ENCODE results near the gene SMURF2.
A peak's percentile ranks its signal among the peaks of the same experiment; 100 is the strongest.
"Not testable (repeated sequence)": the region's sequence is repeated elsewhere in the genome, so short reads cannot be mapped to it uniquely, and the experiment has no call there.

Gene SMURF2

DNA sequence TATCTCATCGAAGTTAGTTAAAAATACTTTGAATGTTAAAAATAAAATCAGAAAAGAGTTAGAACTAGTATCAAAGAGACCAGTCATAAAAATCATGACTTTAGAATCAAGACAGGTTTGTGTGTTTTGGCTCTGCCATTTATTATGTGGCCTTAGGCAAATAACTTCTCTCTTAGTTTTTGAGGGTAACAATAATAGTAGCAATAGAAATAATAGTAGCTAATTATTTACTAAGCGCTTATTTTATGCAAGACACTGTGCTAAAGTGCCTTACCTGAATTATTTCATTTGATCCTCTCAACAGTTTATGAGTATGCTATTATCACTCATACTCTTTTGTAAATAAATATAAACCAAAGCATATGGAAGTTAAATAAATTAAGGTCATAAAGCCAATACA, 77.0 kb downstream of the SMURF2 start:
- no peak for DNase-seq

DNA sequence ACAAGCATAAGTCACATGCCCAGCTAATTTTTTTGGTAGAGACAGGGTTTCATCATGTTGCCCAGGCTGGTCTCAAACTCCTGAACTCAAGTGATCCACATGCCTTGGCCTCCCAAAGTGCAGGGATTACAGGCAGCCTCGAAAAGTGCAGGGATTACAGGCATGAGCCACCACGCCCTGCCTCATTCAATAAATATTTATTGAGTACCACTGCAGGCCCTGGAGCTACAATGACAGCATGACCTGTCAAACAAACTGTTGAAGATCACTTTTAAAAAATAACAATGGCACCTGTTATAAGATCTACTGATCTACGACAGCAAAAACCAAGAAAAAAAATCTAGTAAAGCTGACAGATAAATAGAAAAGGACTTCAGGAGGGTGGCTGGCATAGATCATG, 79.1 kb downstream of the SMURF2 start:
- DNase-seq: no peak

DNA sequence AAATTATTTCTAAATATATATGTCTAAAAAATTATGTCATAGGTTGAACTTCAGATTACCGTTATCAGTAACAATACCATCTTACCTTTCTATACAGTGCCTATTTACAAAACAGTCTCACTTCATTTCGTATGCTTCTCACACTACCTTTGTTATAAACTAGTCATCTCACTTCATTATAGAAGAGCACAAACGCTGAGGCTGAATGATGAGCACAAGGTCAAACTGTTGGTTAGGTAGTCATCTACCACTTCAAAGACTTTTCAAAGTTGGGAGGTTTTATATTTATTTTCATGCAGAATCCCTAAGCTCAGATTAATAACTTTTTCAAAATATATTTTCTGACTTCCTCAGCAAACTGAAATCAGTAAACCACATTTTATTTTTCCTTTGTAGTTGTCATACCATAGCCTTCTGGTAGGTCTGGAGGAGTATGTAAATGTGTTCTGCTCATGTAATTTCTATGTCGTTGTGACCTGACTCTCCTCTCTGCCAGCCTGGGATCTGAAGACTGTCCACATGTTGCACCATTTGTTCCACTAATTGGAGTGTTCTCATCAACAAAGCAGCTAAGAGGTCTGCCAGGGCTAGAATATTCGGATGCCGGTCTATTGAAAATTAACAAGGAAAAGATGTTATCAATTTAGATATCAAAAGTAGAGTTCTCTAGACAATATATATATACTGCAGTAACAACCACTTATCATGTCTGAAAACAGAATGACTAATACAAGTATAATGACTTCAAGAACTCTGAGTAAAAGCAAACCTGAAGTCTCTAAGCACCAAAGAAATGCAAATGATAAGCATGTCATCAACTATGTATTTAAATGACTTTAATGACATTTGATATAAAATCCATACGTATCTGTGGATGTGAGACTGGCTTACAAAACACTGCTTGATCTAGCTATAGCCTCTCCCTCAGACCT, 81.5 kb downstream of the SMURF2 start:
- no peak for DNase-seq

DNA sequence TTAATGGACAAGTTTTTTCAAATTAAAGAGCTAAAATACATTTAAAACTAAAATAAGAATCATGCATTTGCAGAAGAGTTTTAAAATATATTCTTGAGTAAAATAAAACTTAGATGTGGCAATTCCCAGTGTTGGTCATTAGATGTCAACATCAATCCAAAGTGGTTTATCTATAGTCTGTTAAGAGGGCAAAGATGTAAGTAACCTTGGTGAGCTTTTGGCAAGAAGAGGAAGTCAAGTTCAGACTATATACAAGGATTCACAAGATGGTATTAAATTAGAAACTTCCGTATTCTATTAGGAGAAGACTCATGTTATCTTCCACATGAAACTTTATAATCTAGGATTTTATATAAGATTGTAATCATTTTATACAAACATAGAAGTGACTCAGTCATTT, 82.2 kb downstream of the SMURF2 start:
- DNase-seq: no peak

DNA sequence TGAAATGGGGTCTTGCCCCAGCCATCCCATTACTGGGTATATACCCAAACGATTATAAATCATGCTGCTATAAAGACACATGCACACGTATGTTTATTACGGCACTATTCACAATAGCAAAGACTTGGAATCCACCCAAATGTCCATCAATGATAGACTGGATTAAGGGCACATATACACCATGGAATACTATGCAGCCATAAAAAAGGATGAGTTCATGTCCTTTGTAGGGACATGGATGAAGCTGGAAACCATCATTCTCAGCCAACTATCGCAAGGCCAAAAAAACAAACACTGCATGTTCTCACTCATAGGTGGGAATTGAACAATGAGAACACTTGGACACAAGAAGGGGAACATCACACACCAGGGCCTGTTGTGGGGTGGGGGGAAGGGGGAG, 85.1 kb downstream of the SMURF2 start:
- not testable (repeated sequence) for DNase-seq

DNA sequence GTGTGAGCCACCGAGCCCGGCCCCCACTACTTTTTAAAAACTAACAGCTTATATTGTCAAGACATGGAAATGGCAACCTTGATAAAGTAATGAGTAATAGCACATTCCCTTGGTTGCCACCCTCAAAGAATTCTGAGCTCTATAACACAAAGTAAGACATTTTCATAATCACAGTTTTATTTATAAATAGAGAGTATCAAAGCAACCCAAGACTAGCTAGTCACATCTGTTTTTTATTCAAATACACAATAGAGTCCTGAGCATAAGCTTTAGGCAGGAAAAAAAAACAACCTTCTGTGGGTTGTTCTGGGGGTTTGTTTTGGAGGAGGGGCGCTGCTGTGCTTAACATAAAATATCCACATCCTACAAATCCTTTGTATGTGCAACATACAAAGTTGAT, 86.7 kb downstream of the SMURF2 start:
- DNase-seq: no peak

DNA sequence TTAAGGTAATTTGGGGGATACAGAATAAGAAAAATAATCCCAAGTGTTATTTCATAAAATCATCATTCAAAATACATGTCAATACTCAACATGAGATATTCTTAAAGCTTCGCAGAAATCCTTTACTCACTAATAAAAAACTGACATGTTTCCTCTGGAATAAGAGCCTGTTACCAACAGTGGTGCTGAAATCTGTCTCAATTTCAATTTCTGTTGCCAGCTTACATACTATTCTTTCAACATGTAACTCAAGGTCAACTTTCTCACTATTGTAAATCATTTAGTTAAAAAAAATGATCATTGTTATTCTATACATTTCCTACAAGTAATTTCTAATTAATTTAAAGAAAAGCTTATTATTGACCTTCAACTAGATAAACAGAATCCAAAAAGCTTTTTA, 87.5 kb downstream of the SMURF2 start:
- DNase-seq: no peak

DNA sequence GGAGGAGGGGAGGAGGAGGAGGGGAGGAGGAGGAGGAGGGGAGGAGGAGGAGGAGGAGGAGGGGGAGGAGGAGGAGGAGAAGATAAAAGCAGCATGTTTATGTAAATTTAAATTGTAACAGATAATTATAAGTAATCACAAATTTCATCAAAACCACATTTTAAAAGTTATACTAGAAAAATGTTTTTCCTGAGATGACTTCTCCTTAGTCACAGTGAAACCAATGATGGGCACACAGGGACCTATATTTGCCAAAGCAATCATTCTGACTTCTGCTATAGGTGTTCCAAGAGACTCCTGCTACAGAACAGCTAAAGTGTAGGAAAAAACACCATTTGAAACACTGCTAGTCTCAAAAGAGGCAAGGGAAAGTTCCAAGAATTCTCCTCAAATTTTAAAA, 88.9 kb downstream of the SMURF2 start:
- DNase-seq: no peak

DNA sequence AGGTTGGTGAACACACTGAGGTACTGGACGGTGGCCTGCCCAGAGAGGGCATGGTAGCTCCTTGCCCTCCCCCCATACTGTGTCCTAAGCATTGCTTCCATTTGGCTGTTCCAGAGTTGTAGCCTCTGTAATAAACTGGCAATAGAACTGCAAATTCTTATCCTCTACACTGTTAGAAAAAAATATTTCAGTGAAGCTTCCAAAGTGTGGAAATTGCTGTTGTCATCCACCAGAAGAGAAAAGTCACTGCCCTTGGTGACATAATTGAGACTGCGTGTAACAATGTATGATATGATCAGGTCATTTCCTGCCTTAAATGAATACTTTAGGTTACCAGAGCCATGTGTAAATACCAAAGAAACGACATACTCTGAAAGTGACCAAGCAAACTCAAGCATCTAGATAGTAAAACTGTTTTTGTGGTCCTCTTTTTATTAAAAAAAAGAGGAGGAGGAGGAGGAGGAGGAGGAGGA, 89.4 kb downstream of the SMURF2 start:
- no peak for DNase-seq

DNA sequence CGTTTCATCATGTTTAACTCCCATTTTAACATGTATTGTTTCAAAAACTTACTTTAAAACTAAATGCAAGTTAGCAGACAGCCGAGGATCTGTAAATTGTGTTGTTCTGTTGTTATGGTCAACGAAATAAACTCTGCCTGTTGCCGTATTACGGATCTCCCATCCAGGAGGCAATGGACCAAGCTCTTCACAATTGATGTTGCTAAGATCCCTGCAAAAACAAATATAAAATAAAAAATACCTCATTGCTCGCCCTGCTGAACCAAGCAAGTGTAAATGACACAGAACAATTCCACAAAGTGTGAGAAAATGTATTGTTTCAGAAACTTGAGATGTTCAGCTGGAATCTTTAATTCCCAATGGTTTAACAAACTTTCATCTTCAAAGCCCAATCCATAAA, 90.4 kb downstream of the SMURF2 start:
- DNase-seq: peak; percentile 32

DNA sequence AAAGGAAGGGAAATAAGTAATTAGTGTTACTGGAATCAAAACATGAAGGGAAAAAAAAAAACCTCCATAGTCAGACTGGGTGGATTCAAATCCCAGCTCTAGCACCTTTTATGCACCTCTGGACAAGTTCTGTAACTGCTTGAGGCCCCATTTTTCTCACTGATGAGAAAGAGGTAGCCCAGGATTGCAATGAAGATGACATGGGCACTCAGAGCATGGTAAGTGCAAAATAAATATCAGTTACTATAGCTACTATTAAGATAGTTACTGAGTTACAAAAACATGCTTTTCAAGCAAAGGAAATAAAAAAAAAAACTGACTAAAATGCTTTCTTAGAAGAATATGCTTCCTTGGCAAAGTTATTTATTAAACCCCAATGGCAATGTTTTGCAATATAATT, 96.5 kb downstream of the SMURF2 start:
- no peak for DNase-seq

DNA sequence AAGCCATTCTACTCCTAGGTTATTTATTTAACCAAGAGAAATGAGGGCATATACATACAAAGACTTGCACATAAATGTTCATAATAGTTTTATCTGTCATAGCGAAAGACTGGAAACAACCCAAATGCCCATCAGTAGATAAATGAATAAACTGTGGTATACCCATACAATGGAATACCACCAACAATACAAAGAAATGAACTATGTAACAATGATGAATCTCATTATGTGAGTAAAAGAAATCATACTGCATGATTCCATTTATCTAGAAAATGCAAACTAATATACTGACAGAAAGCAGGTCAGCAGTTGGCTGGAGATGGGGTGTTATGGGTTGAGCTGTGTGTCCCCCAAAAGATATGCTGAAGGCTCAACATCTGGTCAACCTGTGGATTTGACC, 98.0 kb downstream of the SMURF2 start:
- no peak for DNase-seq

DNA sequence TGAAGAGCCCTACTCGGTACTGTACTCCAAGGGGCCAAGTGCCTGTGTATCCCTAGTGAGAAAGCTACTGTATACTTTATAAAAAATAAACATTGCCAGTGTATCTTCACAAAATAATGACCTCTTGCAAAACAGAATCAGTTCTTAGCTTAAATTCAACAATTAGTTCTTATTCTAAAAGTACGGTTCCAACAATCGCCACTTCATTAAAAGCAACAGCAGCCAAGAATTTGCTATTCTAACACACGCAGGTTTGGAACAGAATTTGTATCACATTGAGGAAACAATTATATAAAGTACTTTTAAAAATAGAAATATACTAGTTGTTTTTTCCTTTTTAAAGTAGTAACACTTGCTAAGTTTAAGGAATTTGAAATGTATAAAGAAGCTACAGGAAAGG, 106.8 kb downstream of the SMURF2 start:
- no peak for DNase-seq

DNA sequence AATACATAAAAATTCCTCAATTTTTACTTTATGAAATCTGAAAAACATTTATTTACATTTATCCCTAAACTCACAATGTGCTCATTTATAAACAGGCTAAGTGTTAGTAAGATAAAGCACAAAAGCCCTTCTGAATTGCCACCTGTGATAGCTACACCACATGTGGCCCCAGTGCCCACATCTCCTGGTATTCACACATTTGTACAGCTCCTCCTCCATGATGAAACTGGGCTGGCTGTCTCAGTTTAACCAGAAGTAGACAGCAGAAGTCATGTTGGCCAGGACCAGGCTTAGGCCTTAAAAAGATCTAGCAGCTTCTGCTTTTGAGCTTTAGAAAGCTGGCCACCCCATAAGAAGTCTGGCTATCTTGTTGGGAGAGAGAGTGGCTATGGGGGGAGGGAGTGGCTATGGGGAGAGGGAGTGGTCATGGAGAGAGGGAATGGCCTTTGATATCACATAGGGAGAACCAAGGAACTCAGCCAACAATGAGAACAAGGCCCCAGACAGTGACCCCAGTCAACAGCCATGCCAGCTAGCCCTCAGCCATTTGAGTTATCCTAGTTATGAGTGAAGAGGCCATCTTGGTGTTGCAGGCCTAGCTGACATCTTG, 108.0 kb downstream of the SMURF2 start:
- DNase-seq: no peak

DNA sequence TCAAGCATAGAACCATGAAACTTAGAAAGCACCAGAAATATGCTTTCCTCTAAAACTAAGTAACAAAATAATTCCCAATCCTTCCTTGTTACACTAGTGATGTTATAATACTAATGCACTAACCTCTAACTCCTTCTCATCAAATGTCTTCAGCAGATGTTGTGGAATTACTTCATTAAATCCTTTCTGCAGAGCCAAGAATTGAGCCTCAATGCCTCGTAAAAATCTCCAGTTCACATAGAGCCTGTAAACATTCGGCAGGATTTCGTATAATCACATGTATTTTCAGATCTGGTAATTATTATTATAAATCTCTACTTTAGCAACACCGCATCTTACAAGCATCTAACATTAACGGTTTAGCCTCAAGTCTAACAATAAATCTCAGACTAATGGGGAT, 110.6 kb downstream of the SMURF2 start:
- DNase-seq: no peak

DNA sequence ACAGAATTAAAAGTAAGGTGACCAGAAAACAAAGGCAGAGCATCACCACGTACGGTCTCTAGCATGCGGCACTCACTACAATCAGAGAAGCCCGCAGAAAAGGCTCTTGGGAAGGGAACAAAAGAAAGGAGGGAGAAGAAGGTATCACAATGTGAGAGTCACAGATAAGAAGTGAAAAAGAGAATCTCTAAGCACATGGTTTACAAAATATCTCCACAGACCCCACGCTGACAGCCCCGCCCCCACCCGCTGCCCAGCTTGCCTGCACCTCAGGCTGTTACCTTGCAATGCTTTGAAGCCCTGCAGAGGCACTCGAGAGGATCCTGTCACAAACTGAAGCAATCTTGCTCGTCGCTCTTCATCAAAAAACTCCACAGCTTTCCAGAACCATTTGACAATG, 114.8 kb downstream of the SMURF2 start:
- no peak for DNase-seq

DNA sequence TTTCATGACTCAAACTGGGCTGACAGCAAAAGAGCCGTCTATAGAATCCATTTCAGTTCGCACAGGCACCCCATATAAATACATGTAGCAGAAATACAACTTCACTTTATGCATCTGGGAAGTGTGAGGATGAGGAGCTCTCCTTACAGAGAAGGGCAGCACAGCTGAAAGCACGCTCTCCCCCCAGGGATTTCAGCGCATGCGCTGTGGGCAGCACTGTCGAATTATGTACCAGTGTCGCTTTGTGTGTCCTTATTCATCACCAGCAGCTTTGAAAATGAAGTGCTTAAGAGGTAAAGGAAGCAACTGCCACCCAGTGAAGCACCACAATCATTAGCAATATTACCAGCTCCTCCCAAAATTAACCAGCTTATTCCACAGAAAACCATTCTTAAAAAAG, 115.4 kb downstream of the SMURF2 start:
- no peak for DNase-seq

DNA sequence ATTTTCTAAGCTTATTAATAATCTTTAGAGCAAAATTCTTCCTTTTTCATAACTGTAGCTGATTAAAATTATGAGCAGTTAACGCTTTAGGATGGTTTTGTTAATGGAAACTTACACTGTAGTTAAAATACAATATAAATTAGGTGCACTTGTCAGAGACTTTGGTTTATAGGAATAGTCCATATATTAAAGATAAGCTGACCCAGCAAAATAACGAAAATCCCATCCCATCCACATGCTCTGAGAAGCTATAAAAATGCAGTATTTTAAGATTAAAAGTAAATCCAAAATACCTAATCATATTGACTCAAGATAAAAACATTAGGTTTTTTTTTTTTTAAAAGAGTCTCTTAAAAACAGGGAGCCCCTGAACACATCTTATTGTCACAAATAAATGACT, 117.4 kb downstream of the SMURF2 start:
- DNase-seq: no peak

DNA sequence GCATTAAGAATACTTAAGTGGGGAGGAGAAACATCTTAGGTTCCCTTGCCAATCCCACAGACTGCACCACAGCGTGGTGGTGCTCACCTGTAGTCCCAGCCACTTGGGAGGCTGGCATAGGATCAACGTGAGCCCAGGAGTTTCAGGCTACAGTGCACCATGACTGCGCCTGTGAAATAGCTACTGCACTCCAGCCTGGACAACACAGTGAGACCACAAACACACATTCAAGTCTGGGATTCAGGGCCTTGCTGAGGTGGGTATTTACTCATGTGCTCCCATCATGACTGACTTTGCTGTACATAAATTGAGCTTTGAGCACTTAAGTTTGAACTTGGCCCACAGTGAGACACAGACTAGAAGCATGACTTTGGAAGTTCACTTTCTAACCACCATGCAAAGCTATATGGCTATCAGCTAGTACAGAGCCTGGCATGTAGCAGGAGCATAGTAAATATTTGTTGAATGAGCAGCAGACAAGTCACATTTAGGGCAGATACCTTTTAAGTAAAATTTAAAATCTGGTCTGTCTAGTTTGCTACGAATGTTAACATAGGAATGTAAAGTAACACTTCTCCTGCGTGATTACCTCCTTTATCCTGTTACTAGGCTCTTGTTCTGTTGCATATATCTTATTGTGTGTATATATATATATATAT, 121.9 kb downstream of the SMURF2 start:
- no peak for DNase-seq

DNA sequence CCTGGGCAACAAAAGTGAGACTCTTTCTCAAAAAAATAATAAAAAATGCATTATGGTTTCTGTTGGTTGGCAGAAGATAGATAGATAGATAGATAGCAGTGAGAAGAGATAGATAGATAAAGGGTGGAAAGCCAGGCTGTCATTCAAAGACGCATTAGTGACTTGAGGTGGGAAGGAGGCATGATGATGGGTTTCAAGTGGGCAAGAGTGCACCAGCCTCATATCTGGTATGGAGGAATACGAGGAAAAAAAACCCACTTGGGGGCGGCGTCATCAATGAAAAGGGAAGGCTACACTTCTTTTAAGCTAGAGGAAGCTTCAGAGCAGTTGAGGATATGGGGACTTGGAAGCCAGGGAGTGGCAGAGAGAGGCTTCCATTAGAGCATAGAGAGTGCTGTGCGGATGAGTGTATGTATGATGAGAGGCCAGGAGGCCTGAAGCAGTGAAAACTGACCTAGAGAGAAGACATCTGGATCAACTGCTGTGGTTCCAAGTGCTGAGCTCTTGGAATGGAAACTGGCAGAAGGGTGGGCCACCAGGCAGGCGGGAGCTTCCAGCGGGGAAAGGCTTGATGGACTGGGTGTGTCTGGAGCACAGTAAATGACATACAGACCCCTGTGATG, 123.5 kb downstream of the SMURF2 start:
- no peak for DNase-seq

DNA sequence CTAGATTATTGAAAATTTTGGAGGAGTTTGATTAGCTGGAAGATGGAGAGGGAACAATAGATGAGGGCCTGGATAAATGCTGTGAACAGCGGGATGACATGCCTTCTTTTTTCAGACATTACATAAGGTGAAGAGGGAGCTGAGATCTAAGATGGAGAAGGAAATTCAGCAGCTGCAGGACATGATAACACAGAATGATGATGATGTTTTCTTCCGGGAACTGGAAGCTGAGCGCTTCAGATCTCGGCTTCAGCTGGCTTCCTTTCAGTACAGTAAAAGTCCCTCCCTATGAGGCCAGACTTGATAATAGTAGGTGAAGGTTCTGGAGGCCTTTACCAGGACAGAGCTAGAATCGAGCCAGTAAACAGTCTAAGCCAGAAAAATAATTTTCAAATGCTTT, 124.6 kb downstream of the SMURF2 start:
- no peak for DNase-seq

DNA sequence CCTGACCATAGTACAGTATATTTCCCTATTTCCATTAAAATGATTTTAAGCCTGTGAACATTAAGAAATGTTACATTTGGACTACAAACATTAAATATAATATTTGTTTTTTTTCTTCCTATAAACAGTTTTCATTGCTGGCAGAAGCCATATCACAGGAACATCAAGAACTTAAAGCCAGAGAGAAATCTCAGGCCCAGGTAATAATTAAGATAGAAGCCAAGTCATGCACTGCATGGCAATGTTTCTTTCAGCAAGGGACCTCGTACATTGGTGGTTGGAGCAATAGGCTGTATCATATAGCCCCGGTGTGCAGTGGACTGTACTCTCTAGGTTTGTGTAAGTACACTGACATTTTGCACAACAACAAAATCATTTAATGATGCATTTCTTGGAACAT, 125.2 kb downstream of the SMURF2 start:
- no peak for DNase-seq

DNA sequence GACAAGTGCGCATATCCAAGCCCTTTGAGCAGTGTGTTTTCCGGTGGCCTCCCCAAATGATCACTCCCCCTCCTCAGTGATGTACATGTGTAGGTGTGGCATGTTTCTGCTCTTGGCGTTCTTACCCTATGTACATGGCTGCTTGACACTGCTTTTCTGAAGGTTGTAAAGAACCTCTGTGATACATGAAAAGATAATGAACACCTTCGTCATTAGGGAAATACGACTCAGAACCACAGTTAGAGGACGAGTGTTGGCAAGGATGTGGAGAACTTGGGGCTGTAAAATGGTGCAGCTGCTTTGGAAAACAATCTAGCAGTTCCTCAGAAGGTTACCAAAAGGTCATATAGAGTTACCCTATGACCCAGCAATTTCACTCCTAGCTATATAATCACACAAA, 126.8 kb downstream of the SMURF2 start:
- no peak for DNase-seq

DNA sequence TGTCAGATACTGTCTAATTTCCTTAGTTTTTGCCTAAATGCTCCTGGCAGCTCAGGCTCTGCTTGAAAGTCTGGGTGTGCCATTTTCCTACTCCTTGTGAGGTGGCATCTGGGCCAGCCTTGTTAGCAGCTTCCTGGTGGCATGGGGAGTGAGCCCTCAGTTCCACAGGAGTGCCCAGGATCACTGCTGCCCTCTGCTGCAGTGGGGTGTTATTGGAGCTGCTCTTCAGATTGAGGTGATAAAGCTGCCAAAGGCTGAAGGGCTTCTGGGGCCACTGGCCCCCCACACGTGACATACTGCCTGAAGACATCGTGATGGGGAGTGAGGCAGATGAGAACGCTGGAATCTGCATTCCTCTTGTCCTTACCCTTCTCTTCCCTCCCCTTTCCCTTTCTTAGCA, 127.9 kb downstream of the SMURF2 start:
- no peak for DNase-seq
